CD8-positive, alpha-beta memory T cell (primary cell): ENCODE measurements around the gene NPPA. TPM values are rescaled to one million over a fixed set of nuclear protein-coding genes. Genes with fewer than 3 reads are reported as not detected.
"Not testable (repeated sequence)": the region's sequence is repeated elsewhere in the genome, so short reads cannot be mapped to it uniquely, and the experiment has no call there.

Source experiments
- CTCF ChIA-PET: fragments of 350-600 bp; sonication (Branson Sonifier 250); formaldehyde crosslinking; loops from one replicate; lab custom pipeline; 2021; ENCODE audit warnings: antibody characterized with exemption; lab: Charles Lee
- POLR2A ChIA-PET: fragments of 350-600 bp; sonication (Branson Sonifier 250); formaldehyde crosslinking; loops from one replicate; lab custom pipeline; 2021; ENCODE audit warnings: antibody characterized with exemption; lab: Charles Lee
- DNase-seq, 5 donors: peaks; one replicate each; pipeline versions ENCODE4 v3.0.0 to v3.0.0-alpha.2; 2020 to 2022; ENCODE audit warnings: mixed read lengths in 1 of 5
- H3K27ac ChIP-seq: one replicate; pipeline ENCODE4 v1.7.0; 2013; ENCODE audit warnings: low read depth, mild to moderate bottlenecking, low read length, moderate library complexity
- H3K27me3 ChIP-seq: 2 replicates; pipeline ENCODE4 v1.7.0; 2013; ENCODE audit warnings: low read length, mild to moderate bottlenecking; ENCODE audit not compliant: insufficient read depth, poor library complexity, severe bottlenecking
- H3K36me3 ChIP-seq: 2 replicates; pipeline ENCODE4 v1.7.0; 2013; ENCODE audit warnings: mild to moderate bottlenecking, low read length, moderate library complexity; ENCODE audit not compliant: insufficient read depth
- H3K4me1 ChIP-seq: 2 replicates; pipeline ENCODE4 v1.7.0; 2013; ENCODE audit warnings: mild to moderate bottlenecking, low read length, moderate library complexity; ENCODE audit not compliant: insufficient read depth
- H3K4me3 ChIP-seq: 2 replicates; pipeline ENCODE4 v1.7.0; 2013; ENCODE audit warnings: mild to moderate bottlenecking, low read length
- H3K9me3 ChIP-seq: 2 replicates; pipeline ENCODE4 v1.7.0; 2013; ENCODE audit warnings: mild to moderate bottlenecking, low read length
- H3K27ac Mint-ChIP-seq, 8 donors: one replicate each; pipeline ENCODE4 v1.8.0; 2020 to 2021; ENCODE audit warnings: mixed read lengths in 8 of 8, mild to moderate bottlenecking in 6 of 8, inconsistent platforms in 3 of 8, moderate library complexity in 3 of 8
- H3K27me3 Mint-ChIP-seq, 2 donors: one replicate each; pipeline ENCODE4 v1.8.0; 2020 to 2021; ENCODE audit warnings: mixed read lengths in 2 of 2, mild to moderate bottlenecking in 1 of 2, moderate library complexity in 1 of 2
- H3K36me3 Mint-ChIP-seq, 3 donors: one replicate each; pipeline ENCODE4 v1.8.0; 2020 to 2021; ENCODE audit warnings: mixed read lengths in 3 of 3, inconsistent platforms in 1 of 3, mild to moderate bottlenecking in 1 of 3
- H3K4me1 Mint-ChIP-seq, 3 donors: one replicate each; pipeline ENCODE4 v1.8.0; 2020 to 2021; ENCODE audit warnings: mixed read lengths in 3 of 3, inconsistent platforms in 1 of 3, mild to moderate bottlenecking in 1 of 3
- H3K4me3 Mint-ChIP-seq, 7 donors: one replicate each; pipeline ENCODE4 v1.8.0; 2020 to 2021; ENCODE audit warnings: mixed read lengths in 7 of 7, mild to moderate bottlenecking in 6 of 7, moderate library complexity in 4 of 7, inconsistent platforms in 2 of 7
- H3K9me3 Mint-ChIP-seq, 5 donors: one replicate each; pipeline ENCODE4 v1.8.0; 2020 to 2022; ENCODE audit warnings: mixed read lengths in 5 of 5, mild to moderate bottlenecking in 3 of 5, moderate library complexity in 2 of 5, inconsistent platforms in 1 of 5
- polyA plus RNA-seq: library from polyadenylated mRNA; unstranded; fragments of 300-500 nt; fragmentation: Illumina TruSeq; gene quantifications from one replicate; pipeline ENCODE4 v1.2.3, GENCODE V29; 2021
- total RNA-seq, 2 experiments: library from RNA; stranded (reverse); gene quantifications; one replicate each; pipeline ENCODE4 v1.2.3, GENCODE V29; 2021

NPPA gene
- total and polyA plus RNA-seq, 3 experiments from 2014 or later, result not detected

GRCh38 chr1:11805422-11806306 is 41.9 kb downstream of the NPPA start, which contains the start of the genes CLCN6 and MTHFR:
CLCN6 (plus strand) TSS chr1:11806191; CDS start chr1:11806263, 72 bp downstream.
MTHFR (minus strand) TSS chr1:11805964; CDS start chr1:11803116, 2,848 bp downstream.
- CTCF ChIA-PET, result interaction anchor here (0.8 to 1.3 kb wide), 4 partner anchors 69 to 162 kb away, joined by 3 to 6 read pairs (median 3); no protein-coding TSS in a partner anchor
- peak within 1 kb of the TSS; percentile 90 to 100 (median 98) for H3K27ac Mint-ChIP-seq
- POLR2A ChIA-PET, result interaction anchor here (0.8 to 1.8 kb wide), 5 partner anchors 20 to 174 kb away, joined by 3 to 15 read pairs (median 4); partner anchors contain the start of gene AGTRAP
- H3K36me3 Mint-ChIP-seq, result peaks cover 0 to 47% (median 1%) of the 10 kb centered on the region in 3 donors
- no peaks in the 10 kb centered on the region for H3K27me3 Mint-ChIP-seq
- Histone ChIP-seq H3K36me3 (peaks cover 6% of the 10 kb centered on the region), H3K27me3 (no peaks in the 10 kb centered on the region), H3K4me1 (peaks cover 52% of the 10 kb centered on the region), H3K27ac (peak within 1 kb of the TSS; percentile 95), H3K9me3 (no peaks in the 10 kb centered on the region), H3K4me3 (peak within 1 kb of the TSS; percentile 90)
- peak within 1 kb of the TSS; percentile 94 to 100 (median 99) for H3K4me3 Mint-ChIP-seq
- peaks cover 55 to 74% (median 67%) of the 10 kb centered on the region in 3 donors for H3K4me1 Mint-ChIP-seq
- DNase-seq, result peak; percentile 97 to 99 (median 98)
- no peaks in the 10 kb centered on the region for H3K9me3 Mint-ChIP-seq

- Mint-ChIP-seq H3K4me1 (peaks cover 55 to 74% (median 67%) of the 10 kb centered on the region in 3 donors), H3K36me3 (peaks cover 0 to 50% (median 0%) of the 10 kb centered on the region in 3 donors), H3K27ac (peak overlapping the region; percentile 77 to 100 (median 90)), H3K9me3 (no peaks in the 10 kb centered on the region), H3K4me3 (peak overlapping the region; percentile 94 to 100 (median 99)), H3K27me3 (no peaks in the 10 kb centered on the region)
- POLR2A ChIA-PET, result no interaction called here
- Histone ChIP-seq H3K36me3 (peaks cover 10% of the 10 kb centered on the region), H3K9me3 (no peaks in the 10 kb centered on the region), H3K4me3 (peak overlapping the region; percentile 90), H3K4me1 (peaks cover 52% of the 10 kb centered on the region), H3K27ac (peak overlapping the region; percentile 95), H3K27me3 (no peaks in the 10 kb centered on the region)
- CTCF ChIA-PET, result no interaction called here
- DNase-seq, result peak in 2 of 5 donors; percentile 11 to 17
These were observed 42.7 kb downstream of the NPPA start for GRCh38 chr1:11804666-11805421.

- H3K27me3 ChIP-seq, H3K9me3 Mint-ChIP-seq, H3K9me3 ChIP-seq, DNase-seq, H3K27me3 Mint-ChIP-seq: not testable (repeated sequence)
- peak overlapping the region; percentile 90 to 100 (median 94) for H3K27ac Mint-ChIP-seq
- CTCF ChIA-PET, result interaction anchor here (0.9 to 1.3 kb wide), 2 partner anchors 85 to 140 kb away, joined by 3 read pairs; partner anchors contain the start of gene FBXO6
- peak overlapping the region; percentile 95 for H3K27ac ChIP-seq
- H3K36me3 Mint-ChIP-seq, result peaks cover 0 to 50% (median 0%) of the 10 kb centered on the region in 3 donors
- peaks cover 15% of the 10 kb centered on the region for H3K36me3 ChIP-seq
- peak overlapping the region; percentile 90 for H3K4me3 ChIP-seq
- H3K4me1 Mint-ChIP-seq, result peaks cover 53 to 72% (median 64%) of the 10 kb centered on the region in 3 donors
- H3K4me1 ChIP-seq, result peaks cover 52% of the 10 kb centered on the region
- POLR2A ChIA-PET, result interaction anchor here (1.4 to 1.6 kb wide), 3 partner anchors 15 to 104 kb away, joined by 3 to 8 read pairs (median 7); no protein-coding TSS in a partner anchor
- peak overlapping the region; percentile 94 to 100 (median 99) for H3K4me3 Mint-ChIP-seq
These were observed 43.5 kb downstream of the NPPA start for GRCh38 chr1:11803924-11804665.

- peak overlapping the region; percentile 73 for H3K4me3 ChIP-seq
- peak overlapping the region; percentile 95 for H3K27ac ChIP-seq
- H3K9me3 Mint-ChIP-seq, result no peaks in the 10 kb centered on the region
- H3K4me3 Mint-ChIP-seq, result peak overlapping the region; percentile 84 to 100 (median 94)
- H3K4me1 ChIP-seq, result peaks cover 52% of the 10 kb centered on the region
- no peaks in the 10 kb centered on the region for H3K27me3 ChIP-seq
- peak; percentile 72 to 86 (median 74) for DNase-seq
- H3K4me1 Mint-ChIP-seq, result peaks cover 52 to 65% (median 58%) of the 10 kb centered on the region in 3 donors
- no peaks in the 10 kb centered on the region for H3K27me3 Mint-ChIP-seq
- H3K36me3 Mint-ChIP-seq, result peaks cover 0 to 49% (median 0%) of the 10 kb centered on the region in 3 donors
- POLR2A ChIA-PET, result interaction anchor here (0.8 to 1.6 kb wide), 4 partner anchors 14 to 139 kb away, joined by 3 to 8 read pairs (median 5); partner anchors contain the start of gene FBXO6
- CTCF ChIA-PET, result interaction anchor here (0.6 to 1.3 kb wide), 4 partner anchors 14 to 139 kb away, joined by 3 read pairs; partner anchors contain the start of gene FBXO6
- H3K36me3 ChIP-seq, result peaks cover 16% of the 10 kb centered on the region
- peak overlapping the region; percentile 82 to 96 (median 90) for H3K27ac Mint-ChIP-seq
- H3K9me3 ChIP-seq, result no peaks in the 10 kb centered on the region
These were observed 44.4 kb downstream of the NPPA start for GRCh38 chr1:11802973-11803885.

- Mint-ChIP-seq H3K36me3 (peaks cover 0 to 51% (median 0%) of the 10 kb centered on the region in 3 donors), H3K9me3 (no peaks in the 10 kb centered on the region), H3K27me3 (no peaks in the 10 kb centered on the region), H3K27ac (peak overlapping the region in 7 of 8 donors; percentile 55 to 96 (median 85)), H3K4me3 (peak overlapping the region; percentile 84 to 100 (median 94)), H3K4me1 (peaks cover 48 to 59% (median 52%) of the 10 kb centered on the region in 3 donors)
- H3K27ac ChIP-seq, result peak overlapping the region; percentile 95
- ChIA-PET POLR2A (interaction anchor here (0.8 to 1.6 kb wide), 2 partner anchors 83 to 139 kb away, joined by 3 to 7 read pairs; partner anchors contain the start of gene FBXO6), CTCF (interaction anchor here (0.6 to 1.3 kb wide), 3 partner anchors 14 to 139 kb away, joined by 3 read pairs; partner anchors contain the start of gene FBXO6)
- peaks cover 16% of the 10 kb centered on the region for H3K36me3 ChIP-seq
- no peaks in the 10 kb centered on the region for H3K9me3 ChIP-seq
- H3K4me1 ChIP-seq, result peaks cover 49% of the 10 kb centered on the region
- H3K4me3 ChIP-seq, result peak overlapping the region; percentile 73
- no peak for DNase-seq
- no peaks in the 10 kb centered on the region for H3K27me3 ChIP-seq
These were observed 45.0 kb downstream of the NPPA start for GRCh38 chr1:11802616-11802972.

GRCh38 chr1:11800756-11801433 is 46.7 kb downstream of the NPPA start:
- Mint-ChIP-seq H3K27me3 (no peaks in the 10 kb centered on the region), H3K9me3 (no peaks in the 10 kb centered on the region), H3K36me3 (peaks cover 0 to 57% (median 2%) of the 10 kb centered on the region in 3 donors), H3K4me1 (peaks cover 34 to 43% (median 35%) of the 10 kb centered on the region in 3 donors), H3K27ac (peak overlapping the region in 1 of 8 donors; percentile 79), H3K4me3 (peak overlapping the region in 1 of 7 donors; percentile 73)
- no peak for DNase-seq
- no peaks in the 10 kb centered on the region for H3K9me3 ChIP-seq
- H3K27me3 ChIP-seq, result no peaks in the 10 kb centered on the region
- no peak overlapping the region for H3K4me3 ChIP-seq
- peak overlapping the region; percentile 95 for H3K27ac ChIP-seq
- H3K4me1 ChIP-seq, result peaks cover 35% of the 10 kb centered on the region
- H3K36me3 ChIP-seq, result peaks cover 16% of the 10 kb centered on the region
- CTCF ChIA-PET, result no interaction called here
- POLR2A ChIA-PET, result no interaction called here
